Fibroblast of upper back skin (primary cell): Measurements from ENCODE around the gene TMEM119.
A peak's percentile ranks its signal among the peaks of the same experiment; 100 is the strongest.
"Not testable (repeated sequence)": the region's sequence is repeated elsewhere in the genome, so short reads cannot be mapped to it uniquely, and the experiment has no call there.

ENCODE experiments used
- DNase-seq: peaks from one replicate; pipeline ENCODE4 v3.0.0-alpha.2; 2013

The TMEM119 gene

GRCh38 chr12:108599541-108599940, 1.7 kb upstream of the TMEM119 start:
- DNase-seq = no peak

GRCh38 chr12:108598553-108599250, 818 bp upstream of the TMEM119 start:
- no peak for DNase-seq

- no peak for DNase-seq
These were observed 878 bp downstream of the TMEM119 start for GRCh38 chr12:108596854-108597558.

GRCh38 chr12:108595711-108596647, 1.9 kb downstream of the TMEM119 start:
- DNase-seq = no peak

GRCh38 chr12:108594960-108595710, 2.7 kb downstream of the TMEM119 start:
- no peak for DNase-seq

- DNase-seq = no peak
These were observed 3.5 kb downstream of the TMEM119 start for GRCh38 chr12:108594323-108594903.

GRCh38 chr12:108592033-108592909, 5.6 kb downstream of the TMEM119 start:
- no peak for DNase-seq

- DNase-seq = no peak
These were observed 6.5 kb downstream of the TMEM119 start for GRCh38 chr12:108591267-108591980.

GRCh38 chr12:108590463-108590862, 7.4 kb downstream of the TMEM119 start:
- not testable (repeated sequence) for DNase-seq

GRCh38 chr12:108589840-108590229, 8.0 kb downstream of the TMEM119 start:
- DNase-seq = no peak

GRCh38 chr12:108589028-108589839, 8.7 kb downstream of the TMEM119 start:
- peak; percentile 88 for DNase-seq

GRCh38 chr12:108587826-108588225, 10.1 kb downstream of the TMEM119 start:
- DNase-seq = no peak

GRCh38 chr12:108586306-108586705, 11.6 kb downstream of the TMEM119 start:
- no peak for DNase-seq

- DNase-seq = peak; percentile 63
These were observed 12.0 kb downstream of the TMEM119 start for GRCh38 chr12:108585864-108586263.

- no peak for DNase-seq
These were observed 13.3 kb downstream of the TMEM119 start for GRCh38 chr12:108584456-108585065.

- no peak for DNase-seq
These were observed 13.9 kb downstream of the TMEM119 start for GRCh38 chr12:108583991-108584390.

- no peak for DNase-seq
These were observed 14.7 kb downstream of the TMEM119 start for GRCh38 chr12:108582978-108583770.

GRCh38 chr12:108582509-108582908, 15.4 kb downstream of the TMEM119 start:
- DNase-seq = no peak
